Superior temporal gyrus (tissue), 1 donor: Measurements from ENCODE around the gene GBF1.

Experiments
- DNase-seq: peaks from one replicate; pipeline ENCODE4 v3.0.0-alpha.2; 2016; ENCODE audit errors: extremely low spot score

The GBF1 gene

DNA sequence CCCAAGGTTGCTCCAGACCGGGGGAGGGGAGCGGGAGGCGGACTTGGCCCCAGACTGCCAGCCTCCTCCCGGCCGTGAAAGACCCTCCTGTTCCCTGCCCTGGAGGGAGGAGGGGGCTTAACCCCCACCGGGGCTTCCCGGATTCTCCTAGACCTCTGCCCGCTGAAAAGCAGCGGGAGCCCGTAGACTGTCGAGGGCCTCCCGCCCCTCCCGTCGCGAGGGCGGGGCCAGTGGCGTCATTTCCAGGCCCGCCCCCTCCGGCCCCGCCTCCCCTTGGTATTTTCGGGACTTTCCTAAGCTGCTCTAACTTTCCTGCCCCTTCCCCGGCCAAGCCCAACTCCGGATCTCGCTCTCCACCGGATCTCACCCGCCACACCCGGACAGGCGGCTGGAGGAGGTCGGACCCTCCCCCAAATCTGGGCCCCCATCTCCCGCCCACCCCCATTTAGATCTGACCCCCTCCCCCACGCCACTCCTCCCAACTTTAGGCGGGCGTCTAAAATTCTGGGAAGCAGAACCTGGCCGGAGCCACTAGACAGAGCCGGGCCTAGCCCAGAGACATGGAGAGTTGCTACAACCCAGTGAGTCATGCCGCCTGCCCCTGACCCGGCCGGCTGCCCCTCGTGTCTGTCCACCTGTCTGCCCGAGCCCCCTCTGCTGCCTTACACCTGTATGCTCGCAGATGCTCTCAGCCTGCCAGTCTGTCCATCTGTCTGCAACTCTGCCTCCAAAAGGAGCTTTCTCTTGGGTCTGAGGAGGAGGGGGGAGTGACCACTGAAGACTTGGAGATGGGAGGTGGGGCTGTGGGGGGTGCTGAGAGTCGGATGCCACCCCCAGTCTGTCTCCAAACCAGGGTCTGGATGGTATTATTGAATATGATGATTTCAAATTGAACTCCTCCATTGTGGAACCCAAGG is 150.3 kb downstream of the GBF1 start, which contains the start of gene NFKB2:
Gene NFKB2 (plus strand): TSS at position 306 of the 917 bp plus-strand sequence. CDS start 255 bp downstream, at position 561.
- peak; percentile 80 for DNase-seq

DNA sequence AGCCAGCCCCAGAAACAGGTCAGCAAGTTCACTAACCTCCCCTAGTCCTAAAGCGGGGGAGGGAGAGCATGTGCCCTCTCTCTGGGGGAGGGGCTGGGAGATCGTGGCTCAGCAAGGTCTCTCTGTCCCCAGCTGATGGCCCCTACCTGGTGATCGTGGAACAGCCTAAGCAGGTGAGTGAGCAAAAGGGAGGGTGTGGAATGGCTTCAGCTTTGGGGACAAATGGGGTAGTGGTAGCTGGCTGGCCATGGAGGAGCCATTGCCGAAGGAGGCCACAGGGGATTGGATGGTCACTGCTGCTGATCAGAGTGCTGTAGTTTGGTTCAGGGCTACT is 151.0 kb downstream of the GBF1 start:
- DNase-seq, result no peak

DNA sequence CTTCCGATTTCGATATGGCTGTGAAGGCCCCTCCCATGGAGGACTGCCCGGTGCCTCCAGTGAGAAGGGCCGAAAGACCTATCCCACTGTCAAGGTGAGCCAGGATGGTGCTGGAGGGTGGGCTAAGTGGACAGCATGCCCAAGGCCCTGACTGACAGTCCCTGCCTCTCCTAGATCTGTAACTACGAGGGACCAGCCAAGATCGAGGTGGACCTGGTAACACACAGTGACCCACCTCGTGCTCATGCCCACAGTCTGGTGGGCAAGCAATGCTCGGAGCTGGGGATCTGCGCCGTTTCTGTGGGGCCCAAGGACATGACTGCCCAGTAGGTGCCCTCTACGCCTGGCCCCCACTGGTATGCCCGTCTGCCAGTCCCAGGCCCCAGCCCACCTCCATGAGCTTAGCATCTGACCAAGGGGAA is 151.4 kb downstream of the GBF1 start:
- no peak for DNase-seq

DNA sequence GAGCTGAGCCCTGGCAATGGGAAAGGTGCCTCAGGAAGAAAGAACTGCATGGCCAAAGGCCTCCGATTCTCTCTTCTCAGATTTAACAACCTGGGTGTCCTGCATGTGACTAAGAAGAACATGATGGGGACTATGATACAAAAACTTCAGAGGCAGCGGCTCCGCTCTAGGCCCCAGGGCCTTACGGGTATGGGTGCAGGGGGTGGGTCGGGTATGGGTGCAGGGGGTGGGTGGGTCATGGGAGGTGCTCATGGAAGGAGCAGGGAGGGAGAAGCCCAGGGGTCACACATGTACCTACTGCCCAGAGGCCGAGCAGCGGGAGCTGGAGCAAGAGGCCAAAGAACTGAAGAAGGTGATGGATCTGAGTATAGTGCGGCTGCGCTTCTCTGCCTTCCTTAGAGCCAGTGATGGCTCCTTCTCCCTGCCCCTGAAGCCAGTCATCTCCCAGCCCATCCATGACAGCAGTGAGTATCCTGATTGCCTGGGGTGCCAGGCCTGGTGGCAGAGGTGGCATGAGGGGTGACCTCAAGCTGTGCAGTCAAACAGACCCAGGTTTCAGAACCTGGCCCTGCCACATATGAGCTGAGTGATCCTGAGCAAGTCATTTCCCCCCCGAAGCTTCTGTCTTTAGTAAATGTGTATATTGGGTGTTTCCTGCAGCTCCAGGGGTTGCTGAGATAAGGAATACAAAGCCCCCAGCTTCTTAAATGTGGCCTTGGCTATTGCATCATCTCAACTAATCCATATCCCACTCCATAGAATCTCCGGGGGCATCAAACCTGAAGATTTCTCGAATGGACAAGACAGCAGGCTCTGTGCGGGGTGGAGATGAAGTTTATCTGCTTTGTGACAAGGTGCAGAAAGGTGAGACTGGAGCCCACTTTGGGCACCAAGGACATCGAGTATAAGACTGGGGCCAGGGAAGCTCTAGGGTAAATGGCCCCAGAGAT is 152.2 kb downstream of the GBF1 start:
- DNase-seq, result no peak

DNA sequence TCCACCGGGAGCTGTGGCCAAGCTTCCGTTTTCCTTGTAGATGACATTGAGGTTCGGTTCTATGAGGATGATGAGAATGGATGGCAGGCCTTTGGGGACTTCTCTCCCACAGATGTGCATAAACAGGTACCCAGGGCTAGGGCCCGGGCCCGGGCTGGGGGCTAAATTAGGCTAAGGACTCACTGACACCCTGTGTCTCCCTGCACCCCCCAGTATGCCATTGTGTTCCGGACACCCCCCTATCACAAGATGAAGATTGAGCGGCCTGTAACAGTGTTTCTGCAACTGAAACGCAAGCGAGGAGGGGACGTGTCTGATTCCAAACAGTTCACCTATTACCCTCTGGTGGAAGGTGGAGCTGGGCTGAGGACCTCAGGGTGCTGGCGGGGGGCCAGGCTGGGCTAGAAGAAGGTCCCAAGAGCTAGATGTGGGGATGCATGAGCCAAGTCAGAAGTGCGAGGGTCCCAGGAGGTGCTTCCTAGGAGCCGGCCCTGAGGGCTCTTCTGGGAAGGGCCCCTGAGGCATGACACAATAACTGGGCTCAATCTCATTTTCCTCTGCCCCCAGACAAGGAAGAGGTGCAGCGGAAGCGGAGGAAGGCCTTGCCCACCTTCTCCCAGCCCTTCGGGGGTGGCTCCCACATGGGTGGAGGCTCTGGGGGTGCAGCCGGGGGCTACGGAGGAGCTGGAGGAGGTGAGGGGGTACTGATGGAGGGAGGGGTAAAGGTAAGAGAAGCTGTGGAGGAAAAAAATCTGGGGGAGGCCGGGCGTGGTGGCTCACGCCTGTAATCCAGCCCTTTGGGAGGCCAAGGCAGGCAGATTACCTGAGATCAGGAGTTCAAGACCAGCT is 153.1 kb downstream of the GBF1 start:
- DNase-seq, result no peak

DNA sequence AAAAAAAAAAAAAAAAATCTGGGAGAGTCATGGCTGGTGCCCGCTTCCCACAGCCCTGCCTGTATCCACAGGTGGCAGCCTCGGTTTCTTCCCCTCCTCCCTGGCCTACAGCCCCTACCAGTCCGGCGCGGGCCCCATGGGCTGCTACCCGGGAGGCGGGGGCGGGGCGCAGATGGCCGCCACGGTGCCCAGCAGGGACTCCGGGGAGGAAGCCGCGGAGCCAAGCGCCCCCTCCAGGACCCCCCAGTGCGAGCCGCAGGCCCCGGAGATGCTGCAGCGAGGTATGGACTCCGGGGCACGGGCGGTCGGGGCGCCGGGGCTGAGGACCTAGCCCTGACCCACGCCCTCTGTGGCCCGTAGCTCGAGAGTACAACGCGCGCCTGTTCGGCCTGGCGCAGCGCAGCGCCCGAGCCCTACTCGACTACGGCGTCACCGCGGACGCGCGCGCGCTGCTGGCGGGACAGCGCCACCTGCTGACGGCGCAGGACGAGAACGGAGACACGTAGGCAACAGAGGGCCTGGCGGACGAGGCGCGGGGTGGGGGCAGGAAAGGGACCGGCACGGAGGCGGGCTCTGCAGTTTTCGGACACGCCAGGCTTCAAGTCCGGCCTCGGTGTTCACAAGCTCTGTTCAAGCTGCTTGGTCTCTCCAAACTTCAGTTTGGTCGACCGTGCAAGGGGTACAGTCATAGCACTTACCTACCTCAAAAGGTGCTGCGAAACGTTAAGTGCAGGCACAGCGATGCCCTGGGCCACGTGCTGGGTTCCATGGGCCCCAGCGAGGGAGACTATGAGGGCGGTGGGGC is 154.1 kb downstream of the GBF1 start:
- peak; percentile 85 for DNase-seq

DNA sequence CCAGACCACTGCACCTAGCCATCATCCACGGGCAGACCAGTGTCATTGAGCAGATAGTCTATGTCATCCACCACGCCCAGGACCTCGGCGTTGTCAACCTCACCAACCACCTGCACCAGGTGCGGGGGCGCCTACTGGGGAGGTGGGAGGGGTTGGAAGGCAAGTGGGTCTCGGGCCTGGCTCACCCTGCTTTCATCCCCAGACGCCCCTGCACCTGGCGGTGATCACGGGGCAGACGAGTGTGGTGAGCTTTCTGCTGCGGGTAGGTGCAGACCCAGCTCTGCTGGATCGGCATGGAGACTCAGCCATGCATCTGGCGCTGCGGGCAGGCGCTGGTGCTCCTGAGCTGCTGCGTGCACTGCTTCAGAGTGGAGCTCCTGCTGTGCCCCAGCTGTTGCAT is 154.7 kb downstream of the GBF1 start:
- no peak for DNase-seq

DNA sequence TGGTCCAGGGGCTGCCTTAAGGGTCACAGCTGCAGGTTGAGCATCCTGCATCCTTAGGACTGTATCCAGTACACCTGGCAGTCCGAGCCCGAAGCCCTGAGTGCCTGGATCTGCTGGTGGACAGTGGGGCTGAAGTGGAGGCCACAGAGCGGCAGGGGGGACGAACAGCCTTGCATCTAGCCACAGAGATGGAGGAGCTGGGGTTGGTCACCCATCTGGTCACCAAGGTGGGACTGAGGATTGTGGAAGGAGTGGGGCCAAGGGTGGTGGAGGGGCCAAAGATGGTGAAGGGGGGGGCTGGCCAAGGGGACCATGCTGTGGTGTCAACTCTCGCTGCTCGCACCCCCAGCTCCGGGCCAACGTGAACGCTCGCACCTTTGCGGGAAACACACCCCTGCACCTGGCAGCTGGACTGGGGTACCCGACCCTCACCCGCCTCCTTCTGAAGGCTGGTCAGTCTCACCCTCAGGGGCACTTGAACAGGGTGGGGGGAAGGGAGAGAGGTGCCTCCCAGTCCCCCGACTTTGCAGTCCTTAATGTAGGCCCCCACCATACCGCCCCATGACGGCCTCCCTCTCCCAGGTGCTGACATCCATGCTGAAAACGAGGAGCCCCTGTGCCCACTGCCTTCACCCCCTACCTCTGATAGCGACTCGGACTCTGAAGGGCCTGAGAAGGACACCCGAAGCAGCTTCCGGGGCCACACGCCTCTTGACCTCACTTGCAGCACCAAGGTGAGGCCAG is 155.4 kb downstream of the GBF1 start:
- DNase-seq, result no peak

DNA sequence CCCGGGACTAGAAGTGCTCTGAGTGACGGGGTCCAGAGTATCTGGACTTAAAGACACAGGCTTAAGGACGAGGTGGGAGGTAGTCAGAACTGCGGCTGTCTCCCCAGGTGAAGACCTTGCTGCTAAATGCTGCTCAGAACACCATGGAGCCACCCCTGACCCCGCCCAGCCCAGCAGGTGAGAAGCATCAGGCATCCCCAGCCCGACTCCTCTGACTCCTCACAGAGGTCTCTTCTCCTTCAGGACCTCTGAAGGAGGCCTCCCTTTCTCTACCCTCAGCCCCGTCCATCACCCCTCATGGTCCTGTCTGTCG is 156.0 kb downstream of the GBF1 start:
- no peak for DNase-seq

DNA sequence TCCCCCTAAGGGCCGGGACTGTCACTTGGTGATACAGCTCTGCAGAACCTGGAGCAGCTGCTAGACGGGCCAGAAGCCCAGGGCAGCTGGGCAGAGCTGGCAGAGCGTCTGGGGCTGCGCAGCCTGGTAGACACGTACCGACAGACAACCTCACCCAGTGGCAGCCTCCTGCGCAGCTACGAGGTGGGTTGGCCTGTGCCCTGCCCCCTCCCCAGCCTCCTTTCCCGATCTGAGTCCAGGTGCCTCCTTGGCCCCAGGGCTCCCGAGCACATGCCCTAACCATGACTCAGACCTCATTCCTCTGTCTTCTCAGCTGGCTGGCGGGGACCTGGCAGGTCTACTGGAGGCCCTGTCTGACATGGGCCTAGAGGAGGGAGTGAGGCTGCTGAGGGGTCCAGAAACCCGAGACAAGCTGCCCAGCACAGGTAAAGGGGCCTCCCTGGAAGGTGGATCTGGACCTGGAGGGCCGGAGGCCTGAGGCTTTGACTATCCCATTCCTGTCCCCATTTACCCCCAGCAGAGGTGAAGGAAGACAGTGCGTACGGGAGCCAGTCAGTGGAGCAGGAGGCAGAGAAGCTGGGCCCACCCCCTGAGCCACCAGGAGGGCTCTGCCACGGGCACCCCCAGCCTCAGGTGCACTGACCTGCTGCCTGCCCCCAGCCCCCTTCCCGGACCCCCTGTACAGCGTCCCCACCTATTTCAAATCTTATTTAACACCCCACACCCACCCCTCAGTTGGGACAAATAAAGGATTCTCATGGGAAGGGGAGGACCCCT is 156.6 kb downstream of the GBF1 start:
- no peak for DNase-seq

DNA sequence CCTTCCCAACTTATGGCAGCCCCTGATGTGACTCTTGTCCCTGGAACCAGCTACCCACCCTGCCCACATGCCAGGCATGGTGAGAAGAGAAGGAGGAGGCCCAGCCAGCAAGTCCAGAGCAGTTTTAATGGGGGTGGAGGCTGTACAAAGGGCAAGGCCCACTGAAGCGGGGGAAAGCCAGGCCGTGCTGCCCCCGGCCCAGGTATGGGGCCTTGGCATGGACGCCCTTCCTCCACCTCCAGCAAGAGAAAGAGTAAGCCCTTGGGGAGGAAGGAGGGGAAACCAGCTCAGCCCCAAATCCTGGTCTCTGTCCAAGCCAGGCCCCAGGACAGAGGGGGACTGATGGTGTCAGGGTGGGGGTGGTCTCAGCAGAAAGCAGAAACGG is 157.2 kb downstream of the GBF1 start:
- DNase-seq, result no peak

DNA sequence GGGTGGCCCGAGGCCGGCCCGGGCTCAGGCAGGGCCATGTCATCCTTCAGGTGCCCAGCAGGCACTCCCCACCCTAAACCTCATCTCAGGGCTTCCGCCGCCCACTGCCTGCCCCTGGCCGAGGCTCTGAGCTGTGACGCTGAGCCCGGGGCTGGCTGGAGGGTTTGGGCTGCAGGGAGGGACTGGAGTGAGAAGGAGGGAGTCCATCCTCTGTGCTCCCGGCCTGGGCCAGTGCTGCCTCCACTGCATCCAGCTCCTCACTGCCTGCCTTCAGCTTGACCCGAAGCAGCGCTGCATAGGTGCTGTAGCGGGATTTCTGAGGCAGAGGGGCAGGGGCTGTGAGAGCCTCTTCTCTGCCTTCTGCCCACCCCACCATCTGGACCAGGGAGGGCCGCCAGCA is 157.8 kb downstream of the GBF1 start:
- no peak for DNase-seq

DNA sequence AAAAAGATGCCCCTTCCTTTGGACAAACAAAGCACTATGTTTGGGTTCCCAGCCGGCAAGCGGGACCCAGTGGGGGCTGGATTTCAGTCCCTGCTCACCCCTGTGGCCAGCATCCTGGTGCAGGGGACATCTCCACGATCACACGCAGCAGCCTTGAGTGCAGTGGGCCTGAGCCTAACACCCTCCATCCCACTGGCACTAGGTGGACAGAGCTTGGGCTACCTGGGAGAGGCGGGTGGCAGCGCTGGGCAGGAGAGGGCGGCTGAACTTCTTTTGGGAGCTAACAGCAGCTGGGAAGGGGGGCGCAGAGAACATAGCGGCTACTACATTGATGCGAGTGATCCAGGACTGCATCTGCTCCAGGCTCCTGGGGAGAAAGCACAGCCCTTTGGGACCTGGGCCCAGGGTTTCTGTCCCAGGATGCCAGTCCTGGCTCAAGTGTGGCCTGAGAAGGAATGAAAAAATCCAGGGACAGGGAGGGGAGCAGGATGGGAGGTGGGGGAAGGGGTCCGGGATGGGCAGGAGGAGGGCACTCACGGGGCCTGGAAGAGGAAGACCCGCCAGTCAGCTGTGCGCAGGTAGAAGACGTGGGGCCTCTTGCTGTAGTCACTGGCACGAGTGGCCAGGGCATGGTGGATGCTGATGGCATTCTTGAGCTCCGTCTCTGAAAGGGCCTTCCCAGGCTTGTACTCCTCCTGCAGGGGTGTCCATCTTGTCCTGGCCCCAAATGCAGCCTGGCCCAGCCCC is 159.2 kb downstream of the GBF1 start:
- DNase-seq, result no peak

DNA sequence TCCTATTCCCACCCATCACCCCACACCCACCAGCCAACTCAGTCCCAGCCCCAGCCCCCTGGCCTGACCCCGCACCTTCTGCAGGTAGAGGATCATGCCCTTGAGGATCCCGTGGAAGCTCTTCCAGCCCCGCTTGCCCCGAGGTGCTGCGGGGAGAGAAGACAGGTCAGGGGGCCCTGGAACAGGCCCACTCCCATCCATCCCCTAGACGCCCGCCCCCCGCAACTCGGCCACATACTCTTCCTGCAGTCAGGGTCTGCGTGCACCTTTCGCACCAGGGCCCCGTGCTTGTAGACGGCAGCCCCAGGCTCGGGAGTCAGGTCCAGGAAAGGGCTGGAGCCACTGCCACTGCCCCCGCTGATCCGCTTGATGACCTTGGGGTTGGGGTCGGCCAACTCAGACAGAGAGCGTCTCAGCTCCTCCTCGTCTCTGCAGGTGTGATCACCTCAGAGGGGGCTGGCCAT is 159.8 kb downstream of the GBF1 start:
- no peak for DNase-seq

DNA sequence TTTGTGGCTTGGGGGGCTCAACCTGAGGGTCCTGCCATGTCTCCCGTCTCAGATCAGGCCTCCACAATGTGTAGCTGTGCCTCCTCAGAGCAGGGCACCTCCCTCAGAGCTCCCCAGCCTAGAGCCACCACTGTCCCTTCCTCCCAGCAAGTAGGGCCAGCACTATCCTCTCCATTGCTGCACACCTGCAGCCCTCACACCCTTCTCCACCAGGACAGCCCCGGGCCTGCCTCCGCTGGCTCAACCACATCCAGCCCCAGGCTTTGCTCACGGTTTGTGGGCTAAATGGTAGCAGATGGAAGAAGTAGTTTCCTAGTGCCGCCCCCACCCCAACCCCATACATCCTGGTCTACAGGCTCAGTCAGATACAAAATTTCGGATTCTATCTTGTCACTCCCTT is 160.3 kb downstream of the GBF1 start:
- no peak for DNase-seq

DNA sequence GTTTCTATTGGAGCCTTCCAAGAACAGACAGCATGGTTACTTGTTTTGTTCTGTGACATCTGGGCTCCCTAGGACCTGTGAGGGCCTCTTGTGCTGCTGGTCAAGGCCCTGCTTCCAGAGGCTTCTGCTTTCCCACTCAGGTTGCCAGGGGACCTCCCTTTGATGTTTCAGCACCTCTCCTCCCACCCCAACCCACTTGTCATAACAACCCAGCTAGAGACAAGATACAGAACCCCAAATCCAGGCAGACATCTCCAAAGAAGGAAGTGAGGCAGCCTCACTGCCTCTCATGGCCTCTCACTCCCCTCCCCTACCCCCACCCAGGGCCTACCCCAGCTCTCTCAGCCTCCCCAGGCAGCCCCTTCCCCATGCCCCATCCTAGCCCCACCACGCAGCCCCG is 161.5 kb downstream of the GBF1 start:
- DNase-seq, result no peak

DNA sequence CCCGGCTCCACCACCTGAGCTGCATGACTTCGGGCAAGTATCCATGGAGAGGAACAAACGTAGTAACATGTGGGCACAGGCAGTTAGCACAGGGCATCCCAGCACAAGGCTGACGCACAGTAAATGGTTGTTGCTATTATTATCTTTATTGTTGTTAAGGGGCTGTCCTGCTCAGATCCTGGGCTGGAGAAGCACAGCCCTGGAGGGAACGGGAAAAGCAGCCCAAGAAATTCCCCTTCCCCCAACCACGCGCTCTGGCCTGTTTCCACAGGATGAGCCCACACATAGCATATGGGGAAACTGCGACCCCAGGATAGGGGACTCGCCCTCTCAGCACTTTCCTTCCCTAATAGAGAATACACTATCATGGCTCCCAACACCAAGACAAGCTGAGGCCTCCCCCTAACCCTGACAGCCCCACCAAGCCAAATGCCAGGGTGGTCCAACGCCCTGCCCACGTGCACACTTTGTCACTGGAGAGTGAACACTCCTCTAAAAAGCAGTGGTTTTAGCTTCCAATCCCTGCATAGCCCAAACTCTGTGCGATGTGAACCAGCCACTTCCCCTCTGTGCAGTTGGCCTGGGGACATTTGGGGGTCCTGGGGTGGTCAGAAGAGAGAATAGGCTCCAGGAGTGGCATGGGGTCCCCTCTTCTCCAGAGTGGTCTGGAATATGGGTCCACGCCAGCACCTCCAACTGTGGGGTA is 162.2 kb downstream of the GBF1 start:
- DNase-seq, result no peak

DNA sequence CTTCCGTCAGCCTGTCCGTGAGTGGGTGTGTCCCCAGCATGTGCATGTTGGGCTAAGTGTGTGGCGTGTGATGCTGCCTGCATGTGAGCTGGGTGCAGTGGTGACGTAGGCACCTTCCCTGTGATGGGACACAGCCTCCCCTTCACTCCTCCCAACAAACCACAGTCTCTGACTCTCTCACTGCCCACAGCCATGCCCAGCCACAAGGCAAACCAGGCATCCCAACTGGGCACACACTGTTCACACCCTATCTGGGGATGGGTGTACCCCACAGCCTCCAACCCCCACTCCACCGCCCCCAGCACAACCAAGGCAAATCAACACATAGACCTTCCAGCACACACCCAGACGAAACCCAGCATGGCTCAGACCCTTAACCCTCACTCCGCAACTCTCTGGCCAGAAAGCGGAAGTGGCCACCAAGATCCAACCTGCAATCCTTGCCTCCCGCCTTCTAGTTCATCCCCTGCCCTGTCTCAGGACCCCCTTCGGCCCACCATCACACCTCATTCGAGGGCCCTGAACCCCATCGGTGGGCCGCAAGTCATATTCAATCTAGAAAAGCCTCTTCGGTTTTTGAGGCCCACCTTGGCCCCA is 162.9 kb downstream of the GBF1 start:
- DNase-seq, result no peak
